Keratinocyte (primary cell): Measurements from ENCODE around the gene EXD3. TPM values are rescaled to one million over a fixed set of nuclear protein-coding genes. Genes with fewer than 3 reads are reported as not detected.

ENCODE experiments used
- DNase-seq: peaks from one replicate; pipeline ENCODE4 v3.0.0-alpha.2; 2011; ENCODE audit warnings: low read depth, missing footprints, low spot score
- FAIRE-seq: peaks from 2 replicates; lab custom pipeline; 2011; peaks lifted over from hg19 to GRCh38; lab: Jason Lieb, UNC
- H2AFZ ChIP-seq: 2 replicates; pipeline ENCODE4 v1.6.0; 2012; ENCODE audit warnings: low read length, control low read depth, inconsistent platforms; ENCODE audit not compliant: control insufficient read depth
- H3K27ac ChIP-seq: 2 replicates; pipeline ENCODE4 v1.5.1; 2011; ENCODE audit warnings: low read length; ENCODE audit not compliant: control insufficient read depth, insufficient read depth
- H3K27me3 ChIP-seq: 3 replicates; pipeline ENCODE4 v1.6.0; 2011; ENCODE audit warnings: low read length; ENCODE audit not compliant: control insufficient read depth, insufficient read depth; ENCODE audit errors: extremely low read depth
- H3K36me3 ChIP-seq, 2 experiments: 2 replicates in 1 of 2; 3 replicates in 1 of 2; pipeline ENCODE4 v1.5.1; 2011; ENCODE audit warnings: low read length in 2 of 2, mild to moderate bottlenecking in 1 of 2; ENCODE audit not compliant: control insufficient read depth in 2 of 2, insufficient read depth in 2 of 2; ENCODE audit errors: extremely low read depth in 1 of 2
- H3K4me1 ChIP-seq: 3 replicates; pipeline ENCODE4 v1.5.1; 2011; ENCODE audit warnings: low read length; ENCODE audit not compliant: control insufficient read depth, insufficient read depth; ENCODE audit errors: extremely low read depth
- H3K4me2 ChIP-seq: 3 replicates; pipeline ENCODE4 v1.6.0; 2011; ENCODE audit warnings: low read depth, low read length; ENCODE audit not compliant: control insufficient read depth, insufficient read depth; ENCODE audit errors: extremely low read depth
- H3K4me3 ChIP-seq, 3 experiments: fragments of 200-600 bp in 1 of 3; sonication (generic) in 1 of 3; 2 replicates in 2 of 3; 3 replicates in 1 of 3; pipeline ENCODE4 v1.5.1; 2011 to 2016; ENCODE audit warnings: low read length in 3 of 3, mild to moderate bottlenecking in 3 of 3, control low read depth in 2 of 3, inconsistent platforms in 1 of 3, low read depth in 1 of 3, mixed read lengths in 1 of 3, mixed run types in 1 of 3, moderate library complexity in 1 of 3; ENCODE audit not compliant: control insufficient read depth in 2 of 3, insufficient read depth in 2 of 3; ENCODE audit errors: extremely low read depth in 1 of 3
- H3K79me2 ChIP-seq: 2 replicates; pipeline ENCODE4 v1.6.0; 2012; ENCODE audit warnings: low read length; ENCODE audit not compliant: control insufficient read depth, insufficient read depth
- H3K9ac ChIP-seq: 3 replicates; pipeline ENCODE4 v1.6.0; 2011; ENCODE audit warnings: low read length; ENCODE audit not compliant: control insufficient read depth, insufficient read depth; ENCODE audit errors: extremely low read depth
- H3K9me1 ChIP-seq: 3 replicates; pipeline ENCODE4 v1.6.0; 2011; ENCODE audit warnings: low read length; ENCODE audit not compliant: control insufficient read depth, insufficient read depth; ENCODE audit errors: extremely low read depth
- H3K9me3 ChIP-seq: 2 replicates; pipeline ENCODE4 v1.5.1; 2012; ENCODE audit warnings: low read depth, low read length; ENCODE audit not compliant: control insufficient read depth
- H4K20me1 ChIP-seq: 3 replicates; pipeline ENCODE4 v1.6.0; 2011; ENCODE audit warnings: low read length; ENCODE audit not compliant: control insufficient read depth, insufficient read depth; ENCODE audit errors: extremely low read depth
- EZH2 ChIP-seq: IDR thresholded peaks from one replicate; pipeline ENCODE4 v1.6.1; 2012; ENCODE audit warnings: inconsistent platforms, mild to moderate bottlenecking, low read length, moderate library complexity
- dilution Hi-C: fragments of 300-500 bp; cut with MboI; formaldehyde crosslinking; loops from one replicate; pipeline ENCODE4 v1.7.0; 2020; ENCODE audit warnings: low sequenced_read_pairs; ENCODE audit not compliant: extremely low pct_ligation_motif_present
- polyA plus RNA-seq, 5 experiments: library from polyadenylated mRNA; depleted of rRNA in 3 of 5; stranded (reverse) in 3 of 5; stranded (forward) in 1 of 5; unstranded in 1 of 5; fragments of >200 nt; gene quantifications; 1 replicate in 1 of 5; 2 replicates in 3 of 5; 3 replicates in 1 of 5; pipeline versions ENCODE4 v1.2.1 to v1.2.3, GENCODE V29; 2011 to 2012; ENCODE audit warnings: missing spikeins in 2 of 5, low read depth in 1 of 5, low replicate concordance in 1 of 5
- TF ChIP-seq, protein P1 (sequence below), 3 experiments: IDR thresholded peaks in 1 of 3; conservative IDR thresholded peaks in 1 of 3; optimal IDR thresholded peaks in 1 of 3; 2 replicates in 2 of 3; 3 replicates in 1 of 3; pipeline versions ENCODE3 to v1.5.1; 2011; ENCODE audit warnings: low read length in 3 of 3, mild to moderate bottlenecking in 3 of 3, moderate library complexity in 2 of 3, control low read depth in 1 of 3, inconsistent platforms in 1 of 3; ENCODE audit not compliant: insufficient read depth in 2 of 3; ENCODE audit errors: extremely low read depth in 1 of 3

EXD3 gene
- polyA plus RNA-seq, 1 donor (not counting 4 experiments of a cell fraction or from before 2014, with no cell fraction given), result 1.5 TPM

DNA sequence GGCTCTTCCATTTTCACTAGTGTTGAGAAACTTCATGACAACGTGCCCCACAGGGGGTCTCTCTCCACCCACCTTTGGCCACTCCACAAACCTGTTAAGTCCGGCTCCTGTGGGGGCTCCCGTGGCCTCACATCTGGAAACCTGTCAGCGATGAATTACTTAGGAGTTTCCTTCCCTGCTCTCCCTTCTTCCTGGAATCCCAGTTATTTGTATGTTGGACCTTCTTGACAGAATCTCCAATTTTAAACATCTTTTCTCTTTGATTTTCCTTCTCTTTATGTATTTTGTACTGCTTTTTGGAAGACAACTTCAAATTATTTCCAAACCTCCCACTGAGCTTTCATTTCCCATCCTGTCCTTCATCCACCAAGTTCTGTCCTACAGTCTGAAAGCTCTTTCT lies 65.8 kb downstream of the EXD3 start:
- H3K4me1 ChIP-seq, result no peaks in the 10 kb centered on the region
- no peaks in the 10 kb centered on the region for H3K79me2 ChIP-seq
- TF ChIP-seq EZH2, result no peak
- TF ChIP-seq, protein P1, sequence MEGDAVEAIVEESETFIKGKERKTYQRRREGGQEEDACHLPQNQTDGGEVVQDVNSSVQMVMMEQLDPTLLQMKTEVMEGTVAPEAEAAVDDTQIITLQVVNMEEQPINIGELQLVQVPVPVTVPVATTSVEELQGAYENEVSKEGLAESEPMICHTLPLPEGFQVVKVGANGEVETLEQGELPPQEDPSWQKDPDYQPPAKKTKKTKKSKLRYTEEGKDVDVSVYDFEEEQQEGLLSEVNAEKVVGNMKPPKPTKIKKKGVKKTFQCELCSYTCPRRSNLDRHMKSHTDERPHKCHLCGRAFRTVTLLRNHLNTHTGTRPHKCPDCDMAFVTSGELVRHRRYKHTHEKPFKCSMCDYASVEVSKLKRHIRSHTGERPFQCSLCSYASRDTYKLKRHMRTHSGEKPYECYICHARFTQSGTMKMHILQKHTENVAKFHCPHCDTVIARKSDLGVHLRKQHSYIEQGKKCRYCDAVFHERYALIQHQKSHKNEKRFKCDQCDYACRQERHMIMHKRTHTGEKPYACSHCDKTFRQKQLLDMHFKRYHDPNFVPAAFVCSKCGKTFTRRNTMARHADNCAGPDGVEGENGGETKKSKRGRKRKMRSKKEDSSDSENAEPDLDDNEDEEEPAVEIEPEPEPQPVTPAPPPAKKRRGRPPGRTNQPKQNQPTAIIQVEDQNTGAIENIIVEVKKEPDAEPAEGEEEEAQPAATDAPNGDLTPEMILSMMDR (optimal IDR thresholded peaks at IDR 0.05 in 1 of 3, IDR thresholded peaks at IDR 0.05 in 1 of 3, conservative IDR thresholded peaks at IDR 0.05 in 1 of 3; ENCODE audit: extremely low read depth in 1 of 3, insufficient read depth in 2 of 3, low read length in 3 of 3), result no peak

GRCh38 chr9:137355761-137356365 lies 67.1 kb downstream of the EXD3 start:
- H3K9me3 ChIP-seq, result peaks cover 23% of the 10 kb centered on the region
- dilution Hi-C loops, result no loop called here
- H4K20me1 ChIP-seq, result no peaks in the 10 kb centered on the region
- DNase-seq, result no peak
- no peak overlapping the region for H3K4me3 ChIP-seq
- no peak for TF ChIP-seq EZH2
- TF ChIP-seq, protein P1 (optimal IDR thresholded peaks at IDR 0.05 in 1 of 3, IDR thresholded peaks at IDR 0.05 in 1 of 3, conservative IDR thresholded peaks at IDR 0.05 in 1 of 3; ENCODE audit: extremely low read depth in 1 of 3, insufficient read depth in 2 of 3, low read length in 3 of 3), result no peak
- H3K9me1 ChIP-seq, result no peaks in the 10 kb centered on the region
- H3K27me3 ChIP-seq, result no peaks in the 10 kb centered on the region
- no peak overlapping the region for H2AFZ ChIP-seq
- no peaks in the 10 kb centered on the region for H3K79me2 ChIP-seq
- no peak for FAIRE-seq
- no peak overlapping the region for H3K27ac ChIP-seq
- no peak overlapping the region for H3K9ac ChIP-seq
- no peak overlapping the region for H3K4me2 ChIP-seq
- no peaks in the 10 kb centered on the region for H3K36me3 ChIP-seq
- H3K4me1 ChIP-seq, result no peaks in the 10 kb centered on the region

More for the DNA sequence above, 65.8 kb downstream of the EXD3 start:
- Histone ChIP-seq H3K9me3 (peaks cover 23% of the 10 kb centered on the region), H3K36me3 (no peaks in the 10 kb centered on the region), H3K4me3 (no peak overlapping the region), H3K9ac (no peak overlapping the region), H3K9me1 (no peaks in the 10 kb centered on the region), H3K4me2 (no peak overlapping the region), H3K27ac (no peak overlapping the region), H2AFZ (no peak overlapping the region), H4K20me1 (no peaks in the 10 kb centered on the region), H3K27me3 (no peaks in the 10 kb centered on the region)
- no peak for DNase-seq
- dilution Hi-C loops, result no loop called here
- no peak for FAIRE-seq
